ENCODE data around the gene KCNT1.

KCNT1 gene

GRCh38 chr9:135727257-135727875 is 25.4 kb downstream of the KCNT1 start:
- DNase-seq (ENCODE audit: low spot score): no peak

GRCh38 chr9:135728436-135729110 is 26.6 kb downstream of the KCNT1 start:
- no peak for DNase-seq (ENCODE audit: low spot score)

- no peak for DNase-seq (ENCODE audit: low spot score)
Measured at GRCh38 chr9:135729480-135729879, 27.5 kb downstream of the KCNT1 start.

GRCh38 chr9:135731454-135731853 is 29.5 kb downstream of the KCNT1 start:
- DNase-seq (ENCODE audit: low spot score): no peak

GRCh38 chr9:135732569-135733257 is 30.7 kb downstream of the KCNT1 start:
- DNase-seq (ENCODE audit: low spot score): no peak

GRCh38 chr9:135734616-135735144 is 32.7 kb downstream of the KCNT1 start:
- no peak for DNase-seq (ENCODE audit: low spot score)

GRCh38 chr9:135736272-135736978 is 34.4 kb downstream of the KCNT1 start:
- DNase-seq (ENCODE audit: low spot score): no peak

GRCh38 chr9:135736979-135737839 is 35.2 kb downstream of the KCNT1 start:
- no peak for DNase-seq (ENCODE audit: low spot score)

GRCh38 chr9:135737840-135738521 is 36.0 kb downstream of the KCNT1 start:
- no peak for DNase-seq (ENCODE audit: low spot score)

GRCh38 chr9:135739271-135740220 is 37.6 kb downstream of the KCNT1 start:
- no peak for DNase-seq (ENCODE audit: low spot score)

- no peak for DNase-seq (ENCODE audit: low spot score)
Measured at GRCh38 chr9:135741276-135742219, 39.6 kb downstream of the KCNT1 start.

- DNase-seq (ENCODE audit: low spot score): no peak
Measured at GRCh38 chr9:135743021-135743420, 41.0 kb downstream of the KCNT1 start.

GRCh38 chr9:135743546-135744332 is 41.8 kb downstream of the KCNT1 start:
- DNase-seq (ENCODE audit: low spot score): no peak

GRCh38 chr9:135744333-135745070 is 42.5 kb downstream of the KCNT1 start:
- DNase-seq (ENCODE audit: low spot score): no peak

- DNase-seq (ENCODE audit: low spot score): no peak
Measured at GRCh38 chr9:135745189-135745588, 43.2 kb downstream of the KCNT1 start.

GRCh38 chr9:135745686-135746324 is 43.8 kb downstream of the KCNT1 start:
- no peak for DNase-seq (ENCODE audit: low spot score)

All from activated CD4-positive, alpha-beta T cell treated with anti-CD3 and anti-CD28 coated beads, Interleukin-2, Interleukin-4, amounts not matched to agents 100 ng/mL and 50 ng/mL, durations not matched to agents 16 hours and 8 hours (primary cell).